ENCODE measurements around the gene SDC3. TPM values are rescaled to one million over a fixed set of nuclear protein-coding genes. Genes with fewer than 3 reads are reported as not detected.

The SDC3 gene
- total RNA-seq, 4 donors from 2014 or later = 47.1 to 78.9 (median 64.2) TPM

- WGBS, 2 donors = 48 to 49% methylated on average over 5 of the region's 5 CpGs
- peaks cover 0 to 43% (median 23%) of the 10 kb centered on the region in 4 donors for H3K4me1 ChIP-seq
- no peaks in the 10 kb centered on the region for H3K9me3 ChIP-seq
- H3K36me3 ChIP-seq = no peaks in the 10 kb centered on the region
- H3K27ac ChIP-seq = peak overlapping the region in 1 of 4 donors; percentile 6
- TF ChIP-seq EP300 (IDR thresholded peaks at IDR 0.05) (no peak), POLR2A (IDR thresholded peaks at IDR 0.05) (no peak), CTCF (IDR thresholded peaks at IDR 0.05) (no peak)
- peaks cover 0 to 11% of the 10 kb centered on the region in 2 donors for H3K27me3 ChIP-seq
- H3K4me3 ChIP-seq = no peak overlapping the region
- DNase-seq (ENCODE audit: low spot score in 2 of 2) = no peak
These were observed 63.9 kb downstream of the SDC3 start for GRCh38 chr1:30844631-30845030.

- TF ChIP-seq EP300 (IDR thresholded peaks at IDR 0.05) (no peak), CTCF (IDR thresholded peaks at IDR 0.05) (no peak), POLR2A (IDR thresholded peaks at IDR 0.05) (no peak)
- Histone ChIP-seq H3K4me1 (peaks cover 0 to 37% (median 18%) of the 10 kb centered on the region in 4 donors), H3K36me3 (no peaks in the 10 kb centered on the region), H3K4me3 (no peak overlapping the region), H3K9me3 (no peaks in the 10 kb centered on the region), H3K27ac (no peak overlapping the region), H3K27me3 (peaks cover 0 to 11% of the 10 kb centered on the region in 2 donors)
- no peak for DNase-seq (ENCODE audit: low spot score in 2 of 2)
- WGBS, 2 donors = 59 to 70% methylated on average over 7 of the region's 7 CpGs
These were observed 65.7 kb downstream of the SDC3 start for GRCh38 chr1:30842697-30843354.

DNA sequence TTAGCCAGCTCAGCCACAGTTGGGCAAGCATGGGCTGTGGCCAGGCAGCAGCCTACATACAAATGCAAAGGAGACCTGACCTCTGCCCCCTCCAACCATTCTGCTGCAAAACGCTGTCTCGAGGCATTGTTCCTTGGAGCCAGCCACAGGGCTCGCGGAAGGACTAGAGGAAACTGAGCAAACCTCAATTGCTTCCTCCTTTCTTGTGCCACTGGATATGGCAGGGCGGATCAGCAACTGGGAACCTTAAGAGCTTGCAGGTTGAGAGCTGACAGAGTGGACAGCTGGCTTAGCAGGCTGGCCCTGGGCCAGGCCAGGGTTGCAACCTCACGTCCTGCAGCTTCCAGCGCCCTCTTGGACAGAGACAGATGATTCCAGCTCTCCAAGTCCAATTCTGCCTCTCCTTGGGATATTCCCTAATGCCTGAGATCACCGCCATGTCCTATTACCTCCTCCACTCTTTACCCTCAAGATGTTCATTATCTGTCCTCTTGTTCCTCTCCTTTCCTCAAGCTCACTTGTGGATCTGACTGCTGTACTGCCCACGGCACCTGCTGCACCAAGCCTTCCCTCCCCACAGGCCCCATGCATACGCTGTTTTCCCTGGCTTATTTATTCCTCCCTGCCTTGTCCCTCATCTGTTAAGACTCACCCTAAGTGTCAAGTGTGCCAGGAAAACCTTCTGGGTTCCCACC is 67.5 kb downstream of the SDC3 start:
- no peaks in the 10 kb centered on the region for H3K36me3 ChIP-seq
- TF ChIP-seq POLR2A (IDR thresholded peaks at IDR 0.05) (no peak), CTCF (IDR thresholded peaks at IDR 0.05) (no peak), EP300 (IDR thresholded peaks at IDR 0.05) (peak in 1 of 2 donors; percentile 38)
- H3K4me1 ChIP-seq = peaks cover 0 to 23% (median 13%) of the 10 kb centered on the region in 4 donors
- no peak for DNase-seq (ENCODE audit: low spot score in 2 of 2)
- H3K9me3 ChIP-seq = no peaks in the 10 kb centered on the region
- H3K27ac ChIP-seq = peak overlapping the region in 2 of 4 donors; percentile 1 to 48
- H3K27me3 ChIP-seq = peaks cover 0 to 11% of the 10 kb centered on the region in 2 donors
- H3K4me3 ChIP-seq = no peak overlapping the region
- WGBS, 2 donors = 31 to 39% methylated on average over 10 of the region's 10 CpGs

- TF ChIP-seq POLR2A (IDR thresholded peaks at IDR 0.05) = no peak
- Histone ChIP-seq H3K27ac (no peak overlapping the region), H3K27me3 (peaks cover 0 to 9% of the 10 kb centered on the region in 2 donors), H3K4me3 (no peak overlapping the region), H3K4me1 (peaks cover 0 to 16% (median 9%) of the 10 kb centered on the region in 4 donors), H3K36me3 (no peaks in the 10 kb centered on the region), H3K9me3 (no peaks in the 10 kb centered on the region)
- WGBS, 2 donors = 92 to 95% methylated on average over 3 of the region's 3 CpGs
- no peak for DNase-seq (ENCODE audit: low spot score in 2 of 2)
These were observed 68.7 kb downstream of the SDC3 start for GRCh38 chr1:30839827-30840359.

- H3K27me3 ChIP-seq = peaks cover 0 to 4% of the 10 kb centered on the region in 2 donors
- H3K4me1 ChIP-seq = peaks cover 0 to 16% (median 8%) of the 10 kb centered on the region in 4 donors
- 69 to 80% methylated on average over 7 of the region's 7 CpGs for WGBS, 2 donors
- H3K9me3 ChIP-seq = no peaks in the 10 kb centered on the region
- no peak for DNase-seq (ENCODE audit: low spot score in 2 of 2)
- H3K4me3 ChIP-seq = no peak overlapping the region
- no peak overlapping the region for H3K27ac ChIP-seq
- TF ChIP-seq EP300 (IDR thresholded peaks at IDR 0.05) = no peak
- no peak for TF ChIP-seq POLR2A (IDR thresholded peaks at IDR 0.05)
- TF ChIP-seq CTCF (IDR thresholded peaks at IDR 0.05) = no peak
- no peaks in the 10 kb centered on the region for H3K36me3 ChIP-seq
These were observed 69.6 kb downstream of the SDC3 start for GRCh38 chr1:30838996-30839395.
